ENCODE measurements around the gene ALDH3A2. TPM values are rescaled to one million over a fixed set of nuclear protein-coding genes. Genes with fewer than 3 reads are reported as not detected.

The ALDH3A2 gene
- total RNA-seq = 10 to 100 TPM; 20.8 to 26.7 TPM

GRCh38 chr17:19648475-19649273 is at the start of gene ALDH3A2:
ALDH3A2 (plus strand) TSS chr17:19648751; CDS start chr17:19648972, 221 bp downstream.
- ChIA-PET CTCF (interaction anchor here (0.9 to 1.4 kb wide), 4 partner anchors 10 to 361 kb away, joined by 3 to 4 read pairs (median 3); partner anchors contain the start of genes B9D1 and SPECC1), POLR2A (interaction anchor here (0.5 to 1.3 kb wide), 5 partner anchors 12 to 883 kb away, joined by 3 to 8 read pairs (median 6); partner anchors contain the start of gene SLC47A1)

DNA sequence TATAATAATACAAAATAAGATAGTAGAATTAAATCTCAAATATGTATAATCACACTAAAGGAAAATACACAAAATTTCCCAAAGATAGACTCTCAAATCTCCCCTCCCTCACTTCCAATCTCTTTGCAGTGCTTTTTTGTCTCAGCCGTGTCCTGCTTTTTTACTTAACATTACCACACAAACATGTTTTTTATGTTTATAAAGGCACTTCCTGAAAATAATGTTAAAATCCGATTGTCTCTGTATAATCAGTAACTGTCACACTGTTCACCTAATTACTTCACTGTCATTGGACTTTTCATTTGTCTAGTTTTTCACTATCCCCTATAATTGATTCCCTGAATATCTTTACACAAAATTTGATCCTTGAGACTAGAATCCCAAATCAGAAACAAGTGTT is 38.2 kb upstream of the ALDH3A2 start:
- ChIA-PET CTCF (no interaction called here), POLR2A (no interaction called here)

DNA sequence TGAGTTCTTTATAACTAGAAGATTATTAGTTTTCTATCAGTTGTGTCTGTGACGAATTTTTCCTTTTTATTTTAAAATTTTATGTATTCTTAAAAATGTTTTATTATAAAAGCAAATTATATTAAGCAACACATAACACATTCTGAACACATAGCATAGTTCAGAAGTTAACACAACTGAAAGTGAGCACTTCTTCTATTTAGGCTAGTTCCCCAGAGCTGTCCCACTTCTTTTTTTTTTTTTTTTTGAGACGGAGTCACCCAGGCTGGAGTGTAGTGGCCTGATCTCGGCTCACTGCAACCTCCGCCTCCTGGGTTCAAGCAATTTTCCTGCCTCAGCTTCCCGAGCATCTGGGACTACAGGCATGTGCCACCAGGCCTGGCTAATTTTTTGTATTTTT is 37.7 kb upstream of the ALDH3A2 start:
- ChIA-PET CTCF (no interaction called here), POLR2A (no interaction called here)

GRCh38 chr17:19613979-19614378 is 34.6 kb upstream of the ALDH3A2 start:
- ChIA-PET CTCF (interaction anchor here (0.6 kb wide), 1 partner anchor 324 kb away, joined by 3 read pairs; no protein-coding TSS in a partner anchor), POLR2A (no interaction called here)

DNA sequence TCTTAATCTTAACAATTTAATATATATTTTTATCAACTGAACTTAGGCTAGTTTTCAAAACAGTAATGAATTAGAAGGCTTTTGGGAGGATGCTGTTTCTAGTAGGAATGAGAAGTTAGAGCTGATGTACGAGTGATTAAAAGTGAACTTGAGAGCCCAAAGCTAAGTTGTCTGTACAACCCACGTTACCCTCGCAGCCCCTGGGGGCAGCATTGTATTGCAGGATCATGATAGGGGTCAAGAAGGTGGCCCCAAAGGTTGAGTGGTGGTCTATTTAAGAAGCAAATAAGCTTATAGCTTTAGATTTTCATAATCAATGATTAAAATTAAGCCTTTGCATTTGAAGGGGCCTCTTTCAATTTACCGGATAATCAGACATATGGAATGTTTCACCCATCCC is 33.7 kb upstream of the ALDH3A2 start:
- CTCF ChIA-PET = no interaction called here
- POLR2A ChIA-PET = no interaction called here

- ChIA-PET CTCF (interaction anchor here (0.7 kb wide), 1 partner anchor 45 kb away, joined by 3 read pairs; no protein-coding TSS in a partner anchor), POLR2A (no interaction called here)
Measured at GRCh38 chr17:19618015-19618414, 30.5 kb upstream of the ALDH3A2 start.

- ChIA-PET POLR2A (no interaction called here), CTCF (no interaction called here)
Measured at GRCh38 chr17:19619705-19620325, 28.7 kb upstream of the ALDH3A2 start.

GRCh38 chr17:19621697-19622096 is 26.9 kb upstream of the ALDH3A2 start:
- CTCF ChIA-PET = no interaction called here
- POLR2A ChIA-PET = no interaction called here

GRCh38 chr17:19626079-19626478 is 22.5 kb upstream of the ALDH3A2 start:
- ChIA-PET POLR2A (no interaction called here), CTCF (no interaction called here)

DNA sequence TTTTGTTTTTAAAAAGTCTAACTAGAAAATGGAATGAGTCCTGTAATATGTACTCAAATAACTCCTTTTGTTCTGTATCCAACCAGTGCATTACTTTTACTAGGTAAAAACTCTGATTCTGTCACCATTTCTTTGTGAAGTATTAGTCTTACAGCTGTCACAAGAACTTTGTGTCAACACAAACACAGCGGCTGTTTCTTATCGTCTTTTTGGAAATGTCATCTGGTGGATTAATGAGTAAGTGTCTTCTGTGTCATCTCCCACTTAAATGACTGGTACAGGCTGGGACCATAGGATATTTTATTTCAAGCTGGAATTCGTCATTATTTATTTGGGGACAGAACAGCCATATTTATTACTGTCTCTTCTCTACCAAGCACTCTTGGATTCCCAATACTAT is 19.1 kb upstream of the ALDH3A2 start:
- CTCF ChIA-PET = no interaction called here
- POLR2A ChIA-PET = no interaction called here

- POLR2A ChIA-PET = no interaction called here
- CTCF ChIA-PET = no interaction called here
Measured at GRCh38 chr17:19630035-19630434, 18.5 kb upstream of the ALDH3A2 start.

- ChIA-PET POLR2A (no interaction called here), CTCF (no interaction called here)
Measured at GRCh38 chr17:19630661-19631060, 17.9 kb upstream of the ALDH3A2 start.

DNA sequence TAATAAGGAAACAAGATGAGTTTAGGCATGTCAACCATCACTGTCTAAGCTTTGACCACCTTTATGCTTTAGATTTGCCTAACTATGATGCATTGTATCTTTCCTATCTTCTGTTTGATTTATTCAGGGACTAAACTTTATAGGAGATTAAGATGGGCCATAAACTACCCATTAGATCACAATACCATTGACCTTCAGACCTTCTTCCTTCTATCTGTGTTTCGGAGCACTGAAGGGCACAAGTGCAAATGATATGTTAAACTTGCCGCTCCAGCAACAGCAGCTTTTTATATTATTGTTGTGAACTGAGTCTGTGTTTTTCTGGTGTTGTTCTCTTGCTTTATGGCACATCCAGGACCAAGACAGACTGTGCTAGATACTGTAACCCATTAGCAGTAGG is 16.6 kb upstream of the ALDH3A2 start:
- CTCF ChIA-PET = no interaction called here
- POLR2A ChIA-PET = no interaction called here

GRCh38 chr17:19641687-19642372 is 6.7 kb upstream of the ALDH3A2 start:
- POLR2A ChIA-PET = no interaction called here
- CTCF ChIA-PET = interaction anchor here (0.7 kb wide), 1 partner anchor 109 kb away, joined by 3 read pairs; no protein-coding TSS in a partner anchor

- ChIA-PET POLR2A (no interaction called here), CTCF (no interaction called here)
Measured at GRCh38 chr17:19642373-19642893, 6.1 kb upstream of the ALDH3A2 start.

DNA sequence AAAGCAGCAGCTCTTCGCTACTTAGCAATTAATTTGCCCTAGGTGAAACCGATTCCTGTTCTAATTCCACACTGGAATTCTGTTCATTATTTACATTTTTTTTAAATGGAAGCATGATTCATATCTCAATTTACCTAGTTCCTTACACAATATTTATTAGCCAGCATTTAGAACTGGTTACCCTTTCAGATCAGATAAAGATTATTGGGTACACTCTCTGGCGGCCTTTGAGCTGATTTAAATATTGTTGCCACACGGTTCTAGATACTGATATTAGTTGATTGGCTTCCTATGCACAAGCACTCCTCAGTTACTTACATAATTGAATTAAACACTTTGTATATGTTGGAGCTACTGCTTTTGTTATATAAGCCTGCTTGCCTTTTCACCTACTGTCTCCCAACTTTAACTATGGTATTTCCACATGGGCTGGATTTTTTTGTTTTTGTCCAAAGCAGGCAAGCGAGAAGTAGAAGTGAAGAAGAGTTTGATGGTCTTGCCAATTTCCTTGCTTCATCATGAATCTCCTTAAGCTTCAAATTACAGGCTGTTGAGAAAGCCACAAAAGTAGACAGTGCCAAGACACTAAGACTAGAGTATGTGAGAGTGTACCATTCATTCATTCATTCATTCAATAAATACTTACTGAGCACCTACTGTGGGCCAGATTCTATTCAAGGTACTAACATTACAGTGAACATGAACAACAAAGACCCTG is 3.9 kb upstream of the ALDH3A2 start:
- POLR2A ChIA-PET = no interaction called here
- CTCF ChIA-PET = no interaction called here

GRCh38 chr17:19645734-19646201 is 2.8 kb upstream of the ALDH3A2 start:
- CTCF ChIA-PET = interaction anchor here (0.5 to 1.5 kb wide), 5 partner anchors 10 to 129 kb away, joined by 3 to 7 read pairs (median 3); partner anchors contain the start of gene SLC47A1
- POLR2A ChIA-PET = no interaction called here

DNA sequence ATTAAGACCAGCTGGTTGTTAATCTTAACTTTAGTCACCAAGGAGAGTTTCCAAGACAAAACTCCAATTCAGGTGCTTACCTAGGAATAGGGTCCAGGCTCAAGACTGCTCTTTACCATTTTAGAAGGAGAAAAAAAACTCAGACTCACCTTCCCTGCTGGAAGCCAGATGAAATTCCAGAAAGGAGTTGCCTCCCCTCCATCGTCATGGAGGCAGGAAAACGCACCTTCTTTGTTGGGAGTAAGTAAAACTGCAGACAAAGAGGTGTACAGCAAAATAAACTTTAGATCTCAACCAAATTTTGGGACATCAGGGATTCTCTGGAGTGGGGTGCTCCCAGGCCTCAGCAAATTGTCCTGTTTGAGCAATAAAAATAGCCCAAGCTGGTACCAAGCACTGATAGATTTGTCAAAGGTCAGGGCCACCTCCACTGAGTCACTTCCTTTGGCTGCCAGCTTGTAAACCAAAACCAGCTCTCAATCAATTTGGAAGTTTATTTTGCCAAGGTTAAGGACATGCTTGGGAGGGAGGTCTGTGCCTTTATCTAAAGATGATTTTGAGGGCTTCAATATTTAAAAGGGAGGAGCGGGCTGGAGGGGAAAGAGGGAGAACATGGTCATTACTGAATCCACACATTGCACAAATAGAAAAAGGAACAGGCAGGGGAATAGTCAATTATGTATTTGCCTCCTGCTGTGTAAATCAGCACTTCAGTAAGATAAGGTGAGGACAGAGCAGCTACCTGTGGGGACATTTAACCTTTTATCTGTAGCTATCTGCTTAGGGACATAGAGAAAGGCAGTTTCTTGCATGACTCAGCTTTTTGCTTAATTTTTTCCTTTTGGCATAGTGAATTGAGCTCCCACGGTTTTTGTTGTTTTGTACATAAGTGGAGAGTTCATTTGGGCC is 1.5 kb upstream of the ALDH3A2 start:
- CTCF ChIA-PET = interaction anchor here (0.6 to 1.5 kb wide), 7 partner anchors 8 to 285 kb away, joined by 3 to 7 read pairs (median 3); partner anchors contain the start of gene B9D1
- POLR2A ChIA-PET = interaction anchor here (0.5 to 1.3 kb wide), 3 partner anchors 51 to 331 kb away, joined by 3 to 5 read pairs (median 3); no protein-coding TSS in a partner anchor

All from activated CD8-positive, alpha-beta memory T cell treated with anti-CD3 and anti-CD28 coated beads for 36 hours (primary cell).